Epithelial cell of proximal tubule (primary cell): ENCODE measurements around the gene C1orf174. TPM values are rescaled to one million over a fixed set of nuclear protein-coding genes. Genes with fewer than 3 reads are reported as not detected.

Experiments
- DNase-seq: peaks from one replicate; pipeline ENCODE4 v3.0.0-alpha.2; 2011; ENCODE audit warnings: low read depth
- H3K4me3 ChIP-seq: 2 replicates; pipeline ENCODE4 v1.5.1; 2011; ENCODE audit warnings: low read depth, mild to moderate bottlenecking, low read length
- CTCF ChIP-seq: conservative IDR thresholded peaks from 2 replicates; pipeline ENCODE4 v1.5.1; 2012; ENCODE audit warnings: low read depth, mild to moderate bottlenecking, low read length
- total RNA-seq: library from RNA; depleted of rRNA; stranded (reverse); fragments of >200 nt; gene quantifications from 2 replicates; pipeline ENCODE4 v1.2.3, GENCODE V29; 2015

C1orf174 gene
- total RNA-seq, 1 donor from 2014 or later: 21.9 TPM

DNA sequence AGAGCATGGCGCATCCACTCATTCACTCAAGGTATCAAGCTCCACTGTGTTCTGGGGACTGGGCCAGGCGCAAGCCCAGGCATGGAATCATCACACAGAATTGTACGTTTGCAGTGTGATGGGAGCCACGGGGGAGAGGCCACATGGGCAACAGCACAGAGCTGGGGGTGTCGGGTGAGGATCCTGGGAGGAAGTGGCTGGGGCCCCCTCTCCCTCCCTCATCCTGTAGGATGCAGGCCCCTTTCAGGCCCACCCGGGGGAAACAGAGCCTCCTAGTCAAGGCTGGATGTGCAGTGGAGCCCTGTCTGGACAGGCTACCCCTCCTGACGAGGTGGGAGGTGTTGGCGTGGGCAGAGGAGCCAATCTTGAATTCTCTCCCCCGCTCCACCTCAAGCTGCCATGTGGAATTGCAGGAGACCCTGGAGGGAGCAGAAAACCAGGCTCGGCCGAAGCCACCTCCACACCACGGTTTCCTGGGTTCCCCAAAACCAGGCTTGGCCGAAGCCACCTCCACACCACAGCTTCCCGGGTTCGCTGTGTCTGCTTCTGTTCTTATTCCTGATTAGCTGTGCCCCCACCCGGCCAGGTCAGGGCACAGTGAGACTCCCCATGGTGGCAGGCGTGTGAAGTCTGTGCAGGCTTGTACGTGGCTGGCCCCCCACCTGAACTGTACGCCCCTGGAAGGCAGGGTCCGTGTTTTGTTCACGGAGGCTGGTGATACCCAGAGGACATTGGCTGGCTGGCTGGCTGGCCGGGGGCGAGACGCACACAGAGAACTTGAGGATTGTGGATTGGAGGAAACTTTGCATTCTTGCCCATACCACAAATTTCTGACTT lies 4.2 kb upstream of the C1orf174 start:
- H3K4me3 ChIP-seq: no peak overlapping the region
- no peak for TF ChIP-seq CTCF
- DNase-seq: no peak

- no peak for TF ChIP-seq CTCF
- H3K4me3 ChIP-seq: no peak overlapping the region
- no peak for DNase-seq
These were observed 3.3 kb upstream of the C1orf174 start for GRCh38 chr1:3903141-3904005.

DNA sequence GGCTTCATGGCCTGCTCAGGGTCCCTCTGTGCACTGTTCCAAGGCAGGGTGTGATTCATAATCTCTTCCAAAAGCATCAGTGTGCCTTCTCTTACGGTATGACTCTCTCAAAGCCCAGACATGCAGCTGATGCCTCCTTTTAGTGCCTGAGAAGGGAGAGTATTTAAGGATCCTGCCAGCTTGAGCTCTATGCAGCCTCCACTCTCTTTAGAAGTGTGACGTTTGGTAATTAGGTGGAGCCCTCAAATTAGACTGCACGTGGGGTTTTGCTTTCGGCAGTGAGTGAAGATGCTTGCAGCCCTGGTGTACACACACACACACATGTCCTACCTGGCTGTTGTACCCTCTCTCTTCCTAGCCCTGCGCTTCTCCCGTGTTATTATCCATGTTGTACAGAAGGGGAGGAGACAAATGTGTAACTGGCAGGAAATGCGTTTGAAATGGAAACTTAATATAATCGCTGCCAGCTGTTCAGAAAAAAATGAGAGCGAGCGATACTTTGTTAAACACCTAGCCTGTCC lies 2.6 kb upstream of the C1orf174 start:
- H3K4me3 ChIP-seq: no peak overlapping the region
- no peak for TF ChIP-seq CTCF
- DNase-seq: no peak

- TF ChIP-seq CTCF: no peak
- no peak overlapping the region for H3K4me3 ChIP-seq
- DNase-seq: no peak
These were observed 2.0 kb upstream of the C1orf174 start for GRCh38 chr1:3902111-3902511.

- TF ChIP-seq CTCF: no peak
- peak; percentile 48 for DNase-seq
- peak overlapping the region; percentile 95 for H3K4me3 ChIP-seq
These were observed 977 bp upstream of the C1orf174 start for GRCh38 chr1:3900969-3901529.

DNA sequence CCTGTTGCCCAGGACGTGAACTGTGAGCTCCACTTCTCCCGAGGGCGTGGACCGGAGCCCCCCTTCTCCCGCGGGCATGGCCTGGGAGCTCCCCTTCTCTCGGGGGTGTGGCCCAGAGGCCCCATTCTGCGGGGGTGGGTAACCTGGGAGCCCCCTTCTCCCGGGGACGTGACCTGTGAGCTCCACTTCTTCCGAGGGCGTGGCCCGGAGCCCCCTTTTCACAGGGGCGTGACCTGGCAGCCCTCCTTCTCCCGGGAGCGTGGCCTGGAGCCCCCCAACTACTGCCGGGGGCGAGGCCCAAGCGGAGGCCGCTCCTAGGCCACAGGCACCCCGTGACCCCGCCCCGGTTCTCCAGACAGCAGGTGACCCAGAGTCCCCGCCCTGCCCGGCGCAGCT lies 320 bp downstream of the C1orf174 start:
- no peak for TF ChIP-seq CTCF
- DNase-seq: no peak

More for the DNA sequence above, 320 bp downstream of the C1orf174 start:
- H3K4me3 ChIP-seq: peak overlapping the region; percentile 95
